ENCODE measurements around the gene TMEM30B.

DNA sequence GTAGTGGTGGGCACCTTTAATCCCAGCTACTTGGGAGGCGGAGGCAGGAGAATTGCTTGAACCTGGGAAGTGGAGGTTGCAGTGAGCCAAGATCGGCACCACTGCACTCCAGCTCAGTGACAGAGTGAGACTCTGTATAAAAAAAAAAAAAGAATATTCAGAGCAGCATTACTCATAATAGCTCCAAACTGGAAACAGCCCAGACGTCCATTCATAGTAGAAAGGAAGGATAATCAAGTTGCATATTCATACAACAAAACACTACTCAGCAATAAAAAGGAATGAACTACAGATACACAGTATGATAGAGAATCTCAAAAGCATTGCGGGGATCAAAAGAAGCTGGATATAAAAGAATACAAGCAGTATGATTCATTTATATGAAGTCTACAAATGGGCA is 19.1 kb downstream of the TMEM30B start:
- TF ChIP-seq POLR2AphosphoS5 (IDR thresholded peaks at IDR 0.05) = no peak
- no peak for TF ChIP-seq EP300 (IDR thresholded peaks at IDR 0.05)
